ENCODE data around the gene TEDC1. TPM values are rescaled to one million over a fixed set of nuclear protein-coding genes. Genes with fewer than 3 reads are reported as not detected.

The TEDC1 gene
- total and polyA plus RNA-seq, 7 donors: 0.95 to 5.2 (median 1.9) TPM

DNA sequence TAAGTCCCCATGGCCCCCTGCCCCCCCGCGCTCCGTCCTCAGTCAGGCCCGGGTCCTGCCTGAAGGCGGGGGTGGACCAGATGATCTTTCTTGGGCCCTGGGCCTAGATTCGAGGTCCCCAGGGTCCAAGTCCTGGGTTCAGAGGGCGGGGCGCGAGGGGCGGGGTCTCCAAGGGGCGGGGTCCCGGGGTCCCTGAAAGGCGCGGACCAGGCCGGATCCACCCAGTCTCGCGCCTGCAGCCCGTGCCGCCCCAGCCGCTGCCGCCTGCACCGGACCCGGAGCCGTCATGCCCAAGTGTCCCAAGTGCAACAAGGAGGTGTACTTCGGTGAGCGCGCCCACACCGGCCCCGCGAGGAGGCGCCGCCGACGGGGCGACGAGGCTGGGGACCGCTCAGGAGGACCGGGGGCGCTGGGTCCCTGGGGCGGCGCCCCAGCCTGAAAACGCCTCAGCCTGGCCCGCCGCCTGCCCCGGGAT, 4.0 kb upstream of the TEDC1 start:
- Histone ChIP-seq H3K4me3 (peak overlapping the region; percentile 75), H3K9me3 (no peaks in the 10 kb centered on the region), H3K4me1 (peaks cover 16% of the 10 kb centered on the region), H3K36me3 (ENCODE audit: insufficient read depth in 1 of 2, low read depth in 1 of 2) (no peaks in the 10 kb centered on the region), H3K27ac (peak overlapping the region; percentile 60), H3K27me3 (ENCODE audit: insufficient read depth in 3 of 3, low read length in 2 of 3) (peaks cover 0 to 22% (median 0%) of the 10 kb centered on the region in 3 donors)
- intact Hi-C loops (cut with DNase I): loop anchor here in 1 of 2 donors (5.0 kb wide), 1 partner anchor 40 kb away; no protein-coding TSS in a partner anchor
- no peak for TF ChIP-seq CTCF (IDR thresholded peaks at IDR 0.05)
- WGBS, 3 donors: 3 to 10% (median 8%) methylated on average over 28 to 45 of the region's 45 CpGs
- ATAC-seq (no peak), DNase-seq (peak; percentile 75 to 86)

- Histone ChIP-seq H3K36me3 (ENCODE audit: insufficient read depth in 1 of 2, low read depth in 1 of 2) (no peaks in the 10 kb centered on the region), H3K4me3 (peak overlapping the region; percentile 75), H3K9me3 (no peaks in the 10 kb centered on the region), H3K4me1 (peaks cover 12% of the 10 kb centered on the region), H3K27ac (peak overlapping the region; percentile 60), H3K27me3 (ENCODE audit: insufficient read depth in 3 of 3, low read length in 2 of 3) (peaks cover 0 to 22% (median 0%) of the 10 kb centered on the region in 3 donors)
- TF ChIP-seq CTCF (IDR thresholded peaks at IDR 0.05): no peak
- DNase-seq (peak in 1 of 2 donors; percentile 65), ATAC-seq (no peak)
- intact Hi-C loops (cut with DNase I): loop anchor here in 1 of 2 donors (5.0 kb wide), 1 partner anchor 40 kb away; no protein-coding TSS in a partner anchor
- WGBS, 3 donors: 18 to 20% (median 19%) methylated on average over 35 to 48 of the region's 48 CpGs
These were observed 3.5 kb upstream of the TEDC1 start for GRCh38 chr14:105487449-105487985.

DNA sequence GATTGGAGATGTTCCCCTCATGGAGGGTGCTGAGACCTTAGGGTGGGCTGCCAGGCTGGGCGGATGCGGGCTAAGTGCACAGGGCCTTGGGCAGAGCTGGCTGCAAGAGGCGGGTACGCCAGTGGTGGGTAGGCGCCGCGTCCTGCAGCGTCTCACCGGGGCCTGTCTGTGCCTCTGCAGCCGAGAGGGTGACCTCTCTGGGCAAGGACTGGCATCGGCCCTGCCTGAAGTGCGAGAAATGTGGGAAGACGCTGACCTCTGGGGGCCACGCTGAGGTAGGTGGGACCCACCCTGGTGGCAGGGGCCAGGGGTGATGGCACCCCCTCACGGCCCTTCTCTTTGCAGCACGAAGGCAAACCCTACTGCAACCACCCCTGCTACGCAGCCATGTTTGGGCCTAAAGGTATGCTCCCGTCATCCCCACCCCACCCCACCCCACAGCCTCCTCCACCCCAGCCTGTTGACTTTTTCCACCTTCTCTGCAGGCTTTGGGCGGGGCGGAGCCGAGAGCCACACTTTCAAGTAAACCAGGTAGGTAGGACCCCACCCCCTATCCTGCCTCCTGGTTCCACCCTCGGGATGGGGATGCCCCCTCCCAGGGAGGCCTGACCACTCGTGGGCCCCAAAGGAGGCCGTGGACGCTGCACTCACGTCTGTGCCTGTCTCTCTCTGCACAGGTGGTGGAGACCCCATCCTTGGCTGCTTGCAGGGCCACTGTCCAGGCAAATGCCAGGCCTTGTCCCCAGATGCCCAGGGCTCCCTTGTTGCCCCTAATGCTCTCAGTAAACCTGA, 2.9 kb upstream of the TEDC1 start:
- H3K4me1 ChIP-seq: peaks cover 7% of the 10 kb centered on the region

More for the DNA sequence above, 2.9 kb upstream of the TEDC1 start:
- no peak for ATAC-seq
- Histone ChIP-seq H3K4me3 (peak overlapping the region; percentile 75), H3K27ac (peak overlapping the region; percentile 60), H3K27me3 (ENCODE audit: insufficient read depth in 3 of 3, low read length in 2 of 3) (peaks cover 0 to 22% (median 0%) of the 10 kb centered on the region in 3 donors), H3K36me3 (ENCODE audit: insufficient read depth in 1 of 2, low read depth in 1 of 2) (no peaks in the 10 kb centered on the region), H3K9me3 (no peaks in the 10 kb centered on the region)
- intact Hi-C loops (cut with DNase I): loop anchor here (2.0 to 5.0 kb wide), 2 partner anchors 41 to 115 kb away; no protein-coding TSS in a partner anchor
- no peak for TF ChIP-seq CTCF (IDR thresholded peaks at IDR 0.05)
- WGBS, 3 donors: 80 to 83% (median 81%) methylated on average over 25 to 26 of the region's 26 CpGs
- DNase-seq: peak; percentile 18 to 53
